Activated naive CD4-positive, alpha-beta T cell treated with anti-CD3 and anti-CD28 coated beads, Interleukin-2, amount 50 U/mL, for 24 hours (primary cell): ENCODE measurements around the gene EPB41L3.
"Not testable (repeated sequence)": the region's sequence is repeated elsewhere in the genome, so short reads cannot be mapped to it uniquely, and the experiment has no call there.

ENCODE experiments used
- H3K27ac Mint-ChIP-seq: one replicate; pipeline ENCODE4 v1.8.0; 2021; ENCODE audit warnings: mild to moderate bottlenecking, mixed read lengths
- H3K27me3 Mint-ChIP-seq: one replicate; pipeline ENCODE4 v1.8.0; 2021; ENCODE audit warnings: mixed read lengths
- H3K36me3 Mint-ChIP-seq: one replicate; pipeline ENCODE4 v1.8.0; 2021; ENCODE audit warnings: mixed read lengths
- H3K4me1 Mint-ChIP-seq: one replicate; pipeline ENCODE4 v1.8.0; 2021; ENCODE audit warnings: mixed read lengths
- H3K4me3 Mint-ChIP-seq: one replicate; pipeline ENCODE4 v1.8.0; 2021; ENCODE audit warnings: mild to moderate bottlenecking, mixed read lengths
- H3K9me3 Mint-ChIP-seq: one replicate; pipeline ENCODE4 v1.8.0; 2021; ENCODE audit warnings: mixed read lengths

EPB41L3 gene

DNA sequence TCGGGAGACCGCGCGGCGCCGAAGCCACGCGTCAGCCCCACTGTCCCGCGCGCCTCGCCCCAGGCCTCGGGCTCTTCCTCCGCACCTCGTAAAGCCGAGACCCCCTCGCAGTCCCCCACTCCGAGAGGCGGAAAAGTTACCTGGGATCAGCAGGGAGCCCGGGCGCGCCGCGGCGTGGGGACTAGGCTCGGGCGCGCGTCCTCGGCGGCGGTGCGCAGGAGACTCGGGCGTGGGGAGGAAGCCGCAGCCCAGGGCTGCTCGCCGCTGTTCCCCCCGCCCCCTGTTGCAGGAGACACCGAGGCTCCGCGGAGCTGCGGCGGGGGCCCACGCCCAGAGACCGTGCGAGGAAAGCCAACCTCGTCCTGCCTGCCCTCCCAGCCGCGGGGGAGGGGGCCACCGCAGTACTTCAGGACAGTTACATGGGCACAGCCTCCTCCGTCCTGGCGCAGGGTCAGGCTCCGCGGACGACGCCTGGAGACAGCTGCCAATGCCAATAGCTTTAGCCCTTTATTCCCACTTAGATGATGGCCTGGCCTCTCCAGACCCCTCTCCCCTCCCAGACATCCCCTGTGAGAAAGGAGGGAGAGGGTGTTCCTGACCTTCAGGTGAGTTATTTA, at the start of gene EPB41L3:
EPB41L3 (minus strand) TSS at position 225 of the 617 bp plus-strand sequence. CDS start 54,814 bp downstream, outside the sequence.
- Mint-ChIP-seq H3K27ac (no peak within 1 kb of the TSS), H3K4me1 (peaks cover 5% of the 10 kb centered on the region), H3K4me3 (peak within 1 kb of the TSS; percentile 61), H3K9me3 (no peaks in the 10 kb centered on the region), H3K27me3 (peaks cover 33% of the 10 kb centered on the region), H3K36me3 (no peaks in the 10 kb centered on the region)

DNA sequence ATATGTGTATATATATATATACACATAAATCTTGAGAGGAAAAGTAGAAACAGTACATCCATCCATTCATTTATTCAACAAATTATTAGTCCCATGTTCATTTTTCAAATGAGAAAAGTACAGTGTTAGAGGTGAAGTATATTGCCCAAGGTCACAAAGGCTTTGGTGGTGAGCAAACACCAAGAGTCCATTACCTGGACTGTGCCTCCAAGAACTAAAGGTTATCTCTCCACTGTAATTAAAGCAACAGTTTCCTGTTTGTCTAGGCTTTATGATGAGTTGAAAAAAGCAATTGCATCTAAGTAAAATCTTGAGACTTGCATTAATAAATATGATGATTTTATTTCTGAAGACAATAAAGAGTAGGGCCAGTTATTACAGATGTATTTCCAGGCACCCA, 44.7 kb upstream of the EPB41L3 start:
- H3K36me3 Mint-ChIP-seq = peaks cover 2% of the 10 kb centered on the region
- H3K27ac Mint-ChIP-seq = no peak overlapping the region
- peaks cover 6% of the 10 kb centered on the region for H3K27me3 Mint-ChIP-seq
- no peaks in the 10 kb centered on the region for H3K4me1 Mint-ChIP-seq
- no peak overlapping the region for H3K4me3 Mint-ChIP-seq
- H3K9me3 Mint-ChIP-seq = peaks cover 15% of the 10 kb centered on the region

DNA sequence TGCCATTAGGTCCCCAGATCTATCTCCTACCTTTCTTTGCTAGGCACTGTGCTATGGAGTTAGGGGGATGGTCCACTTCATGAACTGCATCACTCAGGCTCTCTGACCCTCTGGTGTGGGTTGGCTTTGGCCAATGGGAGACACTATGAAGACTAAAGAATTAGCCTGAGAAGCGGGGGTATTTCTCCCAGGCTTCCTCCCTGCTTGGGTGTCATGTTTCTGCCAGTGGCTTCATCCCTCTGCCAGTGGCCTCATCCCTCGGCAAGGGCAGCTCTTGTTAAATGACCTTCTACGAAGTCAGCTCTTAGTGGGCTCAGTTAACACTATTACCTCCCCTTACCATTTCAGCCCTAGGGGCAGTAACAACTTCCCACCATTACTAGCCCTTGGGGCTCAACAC, 41.9 kb upstream of the EPB41L3 start:
- peaks cover 6% of the 10 kb centered on the region for H3K27me3 Mint-ChIP-seq
- no peak overlapping the region for H3K27ac Mint-ChIP-seq
- H3K4me1 Mint-ChIP-seq = no peaks in the 10 kb centered on the region
- peaks cover 5% of the 10 kb centered on the region for H3K9me3 Mint-ChIP-seq
- H3K36me3 Mint-ChIP-seq = no peaks in the 10 kb centered on the region
- no peak overlapping the region for H3K4me3 Mint-ChIP-seq

DNA sequence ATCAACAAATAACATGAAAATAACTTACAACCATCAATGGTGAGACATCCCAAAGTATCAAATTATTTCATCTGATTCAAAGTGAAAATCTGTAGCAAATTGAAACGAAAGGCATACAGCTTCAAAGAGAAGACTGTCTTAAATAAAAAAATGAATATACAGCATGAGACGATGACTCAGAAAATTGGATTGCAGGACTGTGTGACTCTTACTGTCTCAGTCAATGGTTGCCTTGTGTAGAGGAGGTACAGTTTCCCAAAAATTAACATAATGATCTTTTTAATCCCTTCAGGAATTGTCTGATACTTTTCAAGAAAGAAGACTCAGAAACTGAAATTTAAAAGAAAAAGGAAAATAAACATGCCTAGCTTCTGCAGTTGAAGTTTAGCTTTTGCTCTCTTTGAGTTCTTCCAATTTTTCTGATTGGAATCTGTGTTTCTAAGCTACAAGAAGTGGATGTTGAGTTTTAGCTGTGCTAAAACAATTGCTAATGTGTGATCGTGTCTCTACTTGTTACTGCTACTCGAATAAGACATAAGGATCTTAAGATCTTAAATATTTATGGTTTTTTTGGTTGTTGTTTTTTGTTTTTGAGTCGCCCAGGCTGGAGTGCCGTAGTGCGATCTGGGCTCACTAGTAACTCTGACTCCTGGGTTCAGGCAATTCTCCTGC, 41.1 kb upstream of the EPB41L3 start:
- H3K9me3 Mint-ChIP-seq = no peaks in the 10 kb centered on the region

DNA sequence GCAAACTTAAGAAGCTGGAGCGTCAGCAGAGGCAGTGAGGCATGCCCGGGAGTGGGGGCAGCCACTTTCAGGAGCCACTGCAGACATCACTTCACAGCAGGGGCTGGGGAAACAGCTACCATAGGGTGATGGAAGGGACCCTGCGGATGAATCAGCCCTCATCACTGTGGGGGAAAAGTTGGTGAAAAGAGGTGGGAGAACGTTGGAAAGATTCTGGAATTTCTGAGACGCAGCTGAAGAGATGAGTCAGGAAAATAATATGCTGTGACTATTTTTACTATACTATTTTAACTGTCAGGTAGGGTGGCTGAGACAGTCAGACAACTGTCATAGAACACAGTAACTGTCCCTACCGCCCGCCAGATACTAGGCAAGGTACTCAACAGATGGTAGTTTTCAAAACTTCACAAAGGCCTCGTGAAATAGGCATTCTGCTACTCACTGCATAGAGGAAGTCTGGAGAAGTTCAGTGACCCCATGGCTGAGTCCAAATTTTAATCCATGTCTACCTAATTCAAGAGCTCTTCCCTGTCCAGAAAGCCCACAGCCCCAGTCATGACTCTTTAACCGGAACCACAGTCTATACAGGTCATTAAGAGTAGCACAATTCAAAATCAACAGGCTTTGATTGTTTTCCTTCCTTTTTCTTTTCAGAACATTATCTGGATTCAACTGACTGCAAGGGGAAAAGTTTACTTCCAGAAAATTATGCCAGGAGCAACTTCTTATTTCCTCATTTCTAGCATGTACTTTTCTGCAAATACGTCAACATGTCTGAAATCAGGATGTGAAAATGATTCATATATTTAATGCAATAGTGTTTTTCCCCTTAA, 39.3 kb upstream of the EPB41L3 start:
- H3K4me1 Mint-ChIP-seq = no peaks in the 10 kb centered on the region
- no peak overlapping the region for H3K4me3 Mint-ChIP-seq
- no peaks in the 10 kb centered on the region for H3K9me3 Mint-ChIP-seq
- peaks cover 6% of the 10 kb centered on the region for H3K27me3 Mint-ChIP-seq
- no peak overlapping the region for H3K27ac Mint-ChIP-seq
- no peaks in the 10 kb centered on the region for H3K36me3 Mint-ChIP-seq

More for the DNA sequence above, 41.1 kb upstream of the EPB41L3 start:
- Mint-ChIP-seq H3K4me1 (no peaks in the 10 kb centered on the region), H3K27me3 (peaks cover 6% of the 10 kb centered on the region), H3K36me3 (no peaks in the 10 kb centered on the region), H3K4me3 (no peak overlapping the region), H3K27ac (no peak overlapping the region)

DNA sequence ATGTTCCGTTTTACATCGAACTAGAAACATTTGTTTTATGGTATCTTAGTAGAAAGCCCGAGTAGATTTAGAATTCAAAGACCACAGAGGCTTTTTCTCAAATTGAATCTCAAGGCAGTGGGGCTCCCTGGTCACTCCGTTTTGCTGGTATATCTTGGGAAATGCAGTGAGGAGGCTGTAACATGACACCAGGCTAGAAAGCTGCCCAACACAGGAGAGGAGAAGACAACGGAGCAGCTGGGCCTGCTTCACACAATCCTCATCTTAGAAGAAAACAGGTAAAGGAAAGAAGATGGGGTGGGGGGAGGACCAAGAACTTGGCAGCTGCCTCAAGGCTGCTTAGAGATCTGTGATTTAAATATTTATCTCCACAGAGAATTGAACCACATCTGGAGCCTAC, 38.3 kb upstream of the EPB41L3 start:
- H3K9me3 Mint-ChIP-seq = no peaks in the 10 kb centered on the region
- H3K36me3 Mint-ChIP-seq = no peaks in the 10 kb centered on the region
- no peaks in the 10 kb centered on the region for H3K4me1 Mint-ChIP-seq
- H3K27me3 Mint-ChIP-seq = peaks cover 9% of the 10 kb centered on the region
- H3K4me3 Mint-ChIP-seq = no peak overlapping the region
- no peak overlapping the region for H3K27ac Mint-ChIP-seq

DNA sequence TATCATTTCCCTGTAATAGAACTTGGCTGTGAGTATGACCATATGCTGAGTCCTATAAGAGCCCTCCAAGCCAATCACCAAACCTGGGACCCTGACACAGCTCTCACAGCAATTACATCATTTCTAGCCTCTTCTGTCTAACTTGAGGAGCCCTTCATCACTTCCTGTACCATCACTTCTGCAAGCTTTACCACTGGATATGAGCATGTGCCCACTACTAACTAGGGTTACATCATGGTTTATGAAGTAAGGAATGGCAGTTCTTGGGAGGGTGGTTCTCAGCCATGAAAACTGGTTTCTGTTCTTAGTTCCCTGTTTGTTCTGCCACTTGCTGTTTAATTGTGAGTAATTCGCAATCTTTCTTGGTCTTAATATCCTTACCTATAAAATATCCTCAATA, 31.0 kb upstream of the EPB41L3 start:
- peaks cover 15% of the 10 kb centered on the region for H3K27me3 Mint-ChIP-seq
- H3K36me3 Mint-ChIP-seq = no peaks in the 10 kb centered on the region
- peaks cover 4% of the 10 kb centered on the region for H3K4me1 Mint-ChIP-seq
- no peaks in the 10 kb centered on the region for H3K9me3 Mint-ChIP-seq
- no peak overlapping the region for H3K27ac Mint-ChIP-seq
- H3K4me3 Mint-ChIP-seq = no peak overlapping the region

DNA sequence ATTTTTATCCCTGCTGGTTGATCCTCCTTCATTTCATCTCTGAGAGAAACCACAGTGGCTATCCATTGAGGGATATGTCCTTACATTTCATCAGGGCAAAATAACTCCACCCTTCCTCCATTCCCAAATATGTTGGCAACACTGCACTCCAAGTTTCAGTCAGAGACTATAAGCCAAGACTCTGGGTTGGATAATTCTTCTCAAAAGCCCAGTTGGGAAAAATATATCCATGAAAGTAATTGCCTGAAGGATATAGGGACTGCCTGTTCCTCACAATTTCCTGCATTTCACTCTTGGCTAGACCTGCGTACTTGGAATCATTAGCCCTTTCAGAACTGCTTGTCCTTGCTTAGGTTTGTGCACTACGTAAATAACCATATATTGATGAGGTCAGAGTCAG, 27.9 kb upstream of the EPB41L3 start:
- Mint-ChIP-seq H3K27ac (no peak overlapping the region), H3K36me3 (no peaks in the 10 kb centered on the region), H3K27me3 (peaks cover 10% of the 10 kb centered on the region), H3K4me3 (no peak overlapping the region), H3K9me3 (no peaks in the 10 kb centered on the region), H3K4me1 (peaks cover 4% of the 10 kb centered on the region)

DNA sequence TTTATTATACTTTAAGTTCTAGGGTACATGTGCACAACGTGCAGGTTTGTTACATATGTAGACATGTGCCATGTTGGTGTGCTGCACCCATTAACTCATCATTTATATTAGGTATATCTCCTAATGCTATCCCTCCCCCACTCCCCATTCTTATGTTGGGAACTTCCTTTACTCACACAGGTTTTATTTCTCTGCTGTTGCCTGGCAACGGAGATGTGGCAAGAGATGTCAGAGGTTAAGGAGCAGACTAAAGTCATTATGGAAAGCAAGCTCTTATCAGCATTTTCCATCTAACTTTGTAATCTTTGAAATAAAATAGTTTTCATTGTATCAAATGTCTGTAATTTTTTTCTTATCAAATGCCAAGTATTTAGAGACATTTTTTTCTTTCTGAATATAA, 26.8 kb upstream of the EPB41L3 start:
- H3K36me3 Mint-ChIP-seq, H3K4me1 Mint-ChIP-seq, H3K4me3 Mint-ChIP-seq, H3K9me3 Mint-ChIP-seq, H3K27ac Mint-ChIP-seq: not testable (repeated sequence)
- H3K27me3 Mint-ChIP-seq = peaks cover 12% of the 10 kb centered on the region

DNA sequence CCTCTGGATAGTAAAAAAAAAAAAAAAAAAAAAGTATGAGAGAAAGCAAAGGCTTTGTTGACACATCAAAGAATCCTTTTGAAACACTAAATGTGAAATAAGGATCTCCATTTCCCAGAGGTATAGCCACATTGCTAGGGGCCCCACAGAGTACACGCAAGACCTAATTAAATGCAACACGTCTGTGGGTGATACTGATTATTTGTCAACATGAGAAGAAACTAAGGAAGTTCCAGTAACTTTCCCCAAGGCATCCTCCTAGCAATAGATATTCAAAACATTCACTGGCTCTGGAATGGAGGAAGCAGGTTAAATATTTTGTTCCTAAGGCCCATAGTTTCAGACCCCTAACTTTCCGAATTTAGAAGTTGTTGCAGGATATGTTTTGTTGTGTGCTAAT, 24.6 kb upstream of the EPB41L3 start:
- Mint-ChIP-seq H3K36me3 (no peaks in the 10 kb centered on the region), H3K27me3 (peaks cover 11% of the 10 kb centered on the region), H3K27ac (no peak overlapping the region), H3K4me1 (peaks cover 4% of the 10 kb centered on the region), H3K9me3 (no peaks in the 10 kb centered on the region), H3K4me3 (no peak overlapping the region)

DNA sequence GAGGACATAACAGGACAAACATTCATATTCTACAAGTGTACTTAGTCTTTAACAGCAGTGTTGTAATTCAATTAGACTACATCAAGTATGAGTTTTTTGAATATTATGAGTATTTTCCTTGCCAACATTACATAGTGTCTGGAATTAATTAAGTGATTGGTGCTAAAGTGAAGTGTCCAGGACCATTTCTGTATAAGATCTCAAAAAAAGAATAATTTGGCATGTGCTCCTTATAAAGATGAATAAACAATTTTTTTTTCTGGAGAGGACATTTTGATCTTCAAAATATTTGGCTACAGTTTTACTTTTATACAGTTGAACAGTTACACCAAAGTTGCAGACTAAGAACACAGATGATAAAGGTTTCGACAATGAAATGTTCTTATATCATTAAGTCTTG, 15.1 kb upstream of the EPB41L3 start:
- no peaks in the 10 kb centered on the region for H3K9me3 Mint-ChIP-seq
- H3K4me3 Mint-ChIP-seq = no peak overlapping the region

DNA sequence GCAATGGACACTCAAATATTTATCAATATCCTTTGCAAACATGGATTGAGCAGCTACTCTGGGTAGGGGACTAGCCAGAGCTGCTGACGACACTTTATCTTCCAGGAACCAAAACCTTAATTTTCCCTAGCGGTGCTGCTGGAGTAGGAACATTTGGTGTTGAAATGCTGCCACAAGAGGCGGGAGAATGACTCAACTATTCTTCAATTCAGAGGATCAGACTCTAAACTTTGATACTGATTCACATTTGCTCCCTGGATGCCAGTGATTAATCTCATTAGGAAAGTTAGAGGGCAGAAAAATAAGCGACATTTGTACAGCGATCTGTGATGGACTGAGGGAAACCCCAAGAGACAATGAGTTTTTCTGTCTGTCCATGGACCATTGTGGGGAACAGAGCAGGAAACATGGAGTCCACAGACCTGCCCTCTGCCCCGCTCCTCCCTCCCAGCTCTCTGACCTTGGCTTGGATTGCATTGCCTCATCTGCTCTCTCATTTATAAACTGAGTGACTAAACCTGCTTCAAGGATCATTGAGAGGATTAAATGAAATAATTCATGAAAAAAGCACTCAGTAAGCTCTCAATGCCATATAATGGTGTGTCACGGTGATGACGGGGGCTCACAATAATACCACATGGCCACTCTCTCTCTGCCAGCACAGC, 12.6 kb upstream of the EPB41L3 start:
- H3K4me1 Mint-ChIP-seq = no peaks in the 10 kb centered on the region
- no peaks in the 10 kb centered on the region for H3K9me3 Mint-ChIP-seq
- H3K36me3 Mint-ChIP-seq = no peaks in the 10 kb centered on the region
- H3K27me3 Mint-ChIP-seq = peaks cover 3% of the 10 kb centered on the region
- H3K27ac Mint-ChIP-seq = no peak overlapping the region
- H3K4me3 Mint-ChIP-seq = no peak overlapping the region

More for the DNA sequence above, 15.1 kb upstream of the EPB41L3 start:
- peaks cover 5% of the 10 kb centered on the region for H3K27me3 Mint-ChIP-seq
- no peaks in the 10 kb centered on the region for H3K36me3 Mint-ChIP-seq
- no peaks in the 10 kb centered on the region for H3K4me1 Mint-ChIP-seq
- no peak overlapping the region for H3K27ac Mint-ChIP-seq

DNA sequence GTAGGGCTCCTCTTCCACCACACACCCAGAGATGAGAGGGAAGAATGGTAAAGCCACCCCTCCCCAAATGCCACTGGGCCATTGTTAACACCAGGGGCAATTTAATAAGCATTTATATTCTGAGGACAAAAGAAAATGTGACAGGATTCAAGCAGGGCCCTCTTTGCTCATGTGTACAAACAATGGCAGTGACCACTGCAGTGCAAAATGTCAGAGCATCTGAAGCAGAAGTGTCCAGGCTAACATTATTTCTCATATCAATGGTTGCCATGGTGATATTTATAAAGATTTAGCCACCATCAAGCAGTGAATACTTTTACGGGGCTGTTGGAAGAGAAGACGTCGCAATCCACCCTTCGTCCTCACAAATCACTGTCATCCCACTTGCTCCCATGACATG, 10.8 kb upstream of the EPB41L3 start:
- H3K27me3 Mint-ChIP-seq = peaks cover 3% of the 10 kb centered on the region

DNA sequence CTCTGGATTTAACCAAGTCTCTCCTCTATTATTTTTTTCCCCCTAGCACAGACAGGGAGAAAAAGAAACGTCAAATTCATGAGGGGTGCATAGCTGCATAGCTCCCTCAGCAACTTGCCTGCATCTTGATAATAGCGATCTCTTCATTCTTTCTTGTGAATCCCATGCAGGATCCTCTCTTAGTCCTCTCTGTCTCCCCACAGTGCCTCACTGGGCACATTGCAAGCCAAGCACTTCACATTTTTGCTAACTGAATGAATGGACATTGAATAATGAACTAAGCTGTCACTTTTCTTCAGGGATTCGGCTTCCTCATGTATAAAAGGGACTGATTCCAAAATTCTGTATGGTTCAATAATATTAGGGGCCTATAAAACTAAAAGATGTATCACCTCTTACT, 2.9 kb upstream of the EPB41L3 start:
- Mint-ChIP-seq H3K4me3 (no peak overlapping the region), H3K9me3 (no peaks in the 10 kb centered on the region), H3K27me3 (peaks cover 25% of the 10 kb centered on the region), H3K4me1 (peaks cover 5% of the 10 kb centered on the region), H3K36me3 (no peaks in the 10 kb centered on the region), H3K27ac (no peak overlapping the region)

More for the DNA sequence above, 10.8 kb upstream of the EPB41L3 start:
- Mint-ChIP-seq H3K4me1 (no peaks in the 10 kb centered on the region), H3K9me3 (no peaks in the 10 kb centered on the region), H3K4me3 (no peak overlapping the region), H3K27ac (no peak overlapping the region), H3K36me3 (no peaks in the 10 kb centered on the region)

DNA sequence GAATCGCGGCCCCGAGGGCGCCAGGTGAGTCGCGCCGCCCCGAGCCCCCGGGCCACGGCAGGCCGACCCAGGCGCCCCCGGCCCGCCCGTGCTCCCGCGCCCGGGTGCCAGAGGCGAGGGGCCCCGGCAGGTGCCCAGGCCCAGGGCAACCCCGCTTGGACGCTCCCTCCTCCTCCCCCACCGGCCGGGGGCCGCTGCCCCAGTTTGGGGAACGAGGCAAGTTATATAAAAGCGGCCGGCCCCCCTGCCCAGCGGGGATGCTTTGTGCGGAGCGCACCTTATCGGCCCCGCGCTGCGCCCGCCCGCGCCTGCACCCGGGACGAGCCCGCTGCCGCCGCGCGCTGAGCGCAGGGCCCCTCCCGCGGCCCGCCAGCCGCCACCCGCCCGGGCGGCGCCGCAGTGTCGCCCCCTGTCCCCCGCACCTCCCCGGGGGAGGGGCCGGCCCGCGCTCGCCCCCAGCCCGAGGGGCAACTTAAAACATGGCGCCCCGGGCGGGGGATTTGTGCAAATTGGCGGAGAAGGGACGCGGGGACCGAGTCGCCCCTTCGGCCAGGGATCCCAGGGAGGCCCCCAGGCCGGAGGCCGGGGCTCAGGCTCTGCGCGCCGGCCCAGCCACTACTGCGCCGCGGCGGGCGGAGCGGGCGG, 639 bp downstream of the EPB41L3 start:
- H3K4me3 Mint-ChIP-seq = no peak overlapping the region
- peaks cover 5% of the 10 kb centered on the region for H3K4me1 Mint-ChIP-seq
- no peaks in the 10 kb centered on the region for H3K36me3 Mint-ChIP-seq
- peaks cover 33% of the 10 kb centered on the region for H3K27me3 Mint-ChIP-seq
- H3K27ac Mint-ChIP-seq = no peak overlapping the region
- no peaks in the 10 kb centered on the region for H3K9me3 Mint-ChIP-seq
